ENCODE data around the gene CPVL.

Gene CPVL

GRCh38 chr7:28999427-28999826 is 146.9 kb downstream of the CPVL start:
- DNase-seq, result no peak

- DNase-seq, result no peak
Observed at GRCh38 chr7:28998105-28998504, 148.2 kb downstream of the CPVL start.

GRCh38 chr7:28996836-28997235 is 149.5 kb downstream of the CPVL start:
- no peak for DNase-seq

GRCh38 chr7:28993371-28993770 is 153.0 kb downstream of the CPVL start:
- no peak for DNase-seq

GRCh38 chr7:28992798-28993197 is 153.5 kb downstream of the CPVL start:
- no peak for DNase-seq

GRCh38 chr7:28990200-28990960 is 156.0 kb downstream of the CPVL start:
- DNase-seq, result no peak

GRCh38 chr7:28989211-28989980 is 156.9 kb downstream of the CPVL start:
- DNase-seq, result no peak

GRCh38 chr7:28988810-28989209 is 157.5 kb downstream of the CPVL start:
- DNase-seq, result no peak

GRCh38 chr7:28988091-28988490 is 158.2 kb downstream of the CPVL start:
- no peak for DNase-seq

GRCh38 chr7:28986765-28987110 is 159.6 kb downstream of the CPVL start:
- no peak for DNase-seq

GRCh38 chr7:28986028-28986764 is 160.1 kb downstream of the CPVL start:
- no peak for DNase-seq

- no peak for DNase-seq
Observed at GRCh38 chr7:28984631-28985030, 161.7 kb downstream of the CPVL start.

GRCh38 chr7:28984217-28984616 is 162.1 kb downstream of the CPVL start:
- DNase-seq, result no peak

- DNase-seq, result no peak
Observed at GRCh38 chr7:28983396-28984190, 162.7 kb downstream of the CPVL start.

GRCh38 chr7:28981161-28981465 is 165.2 kb downstream of the CPVL start:
- DNase-seq, result no peak

GRCh38 chr7:28980451-28981160 is 165.7 kb downstream of the CPVL start:
- DNase-seq, result no peak

GRCh38 chr7:28979776-28980175 is 166.6 kb downstream of the CPVL start:
- no peak for DNase-seq

- DNase-seq, result no peak
Observed at GRCh38 chr7:28977881-28978280, 168.5 kb downstream of the CPVL start.

- no peak for DNase-seq
Observed at GRCh38 chr7:28976022-28976421, 170.3 kb downstream of the CPVL start.

GRCh38 chr7:28973591-28973990 is 172.7 kb downstream of the CPVL start:
- no peak for DNase-seq

GRCh38 chr7:28964056-28964455 is 182.3 kb downstream of the CPVL start:
- DNase-seq, result no peak

GRCh38 chr7:28961972-28962371 is 184.4 kb downstream of the CPVL start:
- no peak for DNase-seq

Data from activated CD4-positive, alpha-beta T cell treated with anti-CD3 and anti-CD28 coated beads, Interleukin-10, Interleukin-2, amounts not matched to agents 100 ng/mL and 50 ng/mL, durations not matched to agents 16 hours and 8 hours (primary cell).